PC-3 (cell line): ENCODE measurements around the gene GLG1.

Experiments
- CTCF ChIP-seq: fragments of 300-600 bp; sonication (generic); conservative IDR thresholded peaks from 2 replicates; pipeline ENCODE4 v1.5.1; 2017; ENCODE audit warnings: antibody characterized with exemption, low read depth, mild to moderate bottlenecking, low read length
- EZH2phosphoT487 ChIP-seq: fragments of 300-600 bp; sonication (generic); IDR thresholded peaks from 2 replicates; pipeline ENCODE4 v1.6.1; 2018; ENCODE audit warnings: mild to moderate bottlenecking, antibody characterized with exemption, low read length, borderline replicate concordance

GRCh38 chr16:74474416-74474815 lies 132.5 kb downstream of the GLG1 start:
- TF ChIP-seq CTCF = no peak
- TF ChIP-seq EZH2phosphoT487 = no peak
